ENCODE results near the gene KLHL29. TPM values are rescaled to one million over a fixed set of nuclear protein-coding genes. Genes with fewer than 3 reads are reported as not detected.

KLHL29 gene
- total and polyA plus RNA-seq, 10 of the 15 experiments (the other 5 are each of a cell fraction or from before 2014, with no cell fraction given): 1.4 to 19.5 (median 6.1) TPM

DNA sequence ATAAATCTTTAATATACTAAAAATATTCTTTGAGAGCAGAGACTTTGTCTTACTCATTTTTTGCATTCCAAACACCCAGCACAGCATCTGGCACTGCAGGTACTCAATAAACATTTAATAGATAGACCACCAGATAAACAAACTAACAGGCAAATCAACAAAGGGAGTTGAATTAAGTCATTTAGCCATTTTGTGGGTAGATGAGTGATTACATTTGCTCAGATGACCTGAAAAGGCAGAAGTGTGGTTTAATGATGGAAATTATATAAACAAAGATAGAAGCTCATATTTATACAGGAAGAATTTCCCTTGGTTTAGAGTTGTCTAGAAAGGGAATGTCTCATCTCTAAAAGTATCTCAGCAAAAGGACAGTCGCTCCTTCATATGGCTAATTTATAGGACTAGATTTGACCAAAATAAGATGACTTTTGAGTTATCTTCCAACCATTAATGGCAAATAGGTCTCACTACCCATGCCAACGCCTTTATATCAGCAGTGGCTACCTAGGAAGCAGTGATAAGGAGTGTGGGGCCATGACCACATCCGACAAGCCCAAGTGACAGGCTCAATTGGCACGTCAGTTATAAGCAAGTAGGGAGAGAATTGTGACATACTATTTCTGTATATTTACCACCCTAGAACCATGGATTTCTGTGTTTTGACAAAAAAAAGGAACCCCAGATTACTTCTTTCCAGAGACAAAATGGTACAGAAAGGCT, 368.5 kb downstream of the KLHL29 start (continued):
- TF ChIP-seq MYC (IDR thresholded peaks at IDR 0.05; ENCODE audit: insufficient read depth, insufficient read length, insufficient replicate concordance, low read length, severe bottlenecking): no peak
- TF ChIP-seq ASH2L (IDR thresholded peaks at IDR 0.05; ENCODE audit: borderline replicate concordance, low read depth): no peak
- TF ChIP-seq CREB1 (IDR thresholded peaks at IDR 0.05; ENCODE audit: low read depth): no peak

GRCh38 chr2:23754970-23755369, 370.0 kb downstream of the KLHL29 start:
- intact Hi-C loops (cut with micrococcal nuclease; ENCODE audit: unreplicated experiment) (no loop called here), in situ Hi-C loops (cut with MboI) (no loop called here)
- CTCF ChIA-PET: no interaction called here
- H3K4me2 ChIP-seq (ENCODE audit: control insufficient read depth, insufficient read depth): no peak overlapping the region
- POLR2A ChIA-PET: no interaction called here
- ATAC-seq: no peak
- no peak overlapping the region for H3K4me3 ChIP-seq
- no peaks in the 10 kb centered on the region for H3K4me1 ChIP-seq (ENCODE audit: control insufficient read depth, insufficient read depth, low read length)
- SMC1A ChIA-PET (ENCODE audit: uncharacterized antibody, unreplicated experiment): no interaction called here
- no peak overlapping the region for H2AFZ ChIP-seq (ENCODE audit: control insufficient read depth, low read depth, low read length)
- no peak for FAIRE-seq
- H3K27ac ChIP-seq (ENCODE audit: control insufficient read depth, insufficient read depth): no peak overlapping the region
- DNase-seq (ENCODE audit: low read depth, low spot score): no peak
- RAD21 ChIA-PET (ENCODE audit: unreplicated experiment): no interaction called here
- H3K9ac ChIP-seq (ENCODE audit: control insufficient read depth, insufficient read depth, low read length): no peak overlapping the region
- H3K9me3 ChIP-seq (replicated peaks; ENCODE audit: control insufficient read depth, insufficient read depth, low read length): no peaks in the 10 kb centered on the region
- peaks cover 0 to 29% of the 10 kb centered on the region in 2 experiments for H3K36me3 ChIP-seq (ENCODE audit: control insufficient read depth in 2 of 2, insufficient read depth in 2 of 2, low read length in 1 of 2)
- BruUV-seq (replicated peaks): no TSS peak
- no peaks in the 10 kb centered on the region for H3K79me2 ChIP-seq (ENCODE audit: control insufficient read depth, insufficient read depth, low read length)
- no peaks in the 10 kb centered on the region for H3K27me3 ChIP-seq (replicated peaks in 1 of 2; ENCODE audit: control insufficient read depth in 2 of 2, insufficient read depth in 2 of 2, low read length in 1 of 2)
- H4K20me1 ChIP-seq (ENCODE audit: control insufficient read depth, insufficient read depth): no peaks in the 10 kb centered on the region
- TF ChIP-seq SKIL (IDR thresholded peaks at IDR 0.05; ENCODE audit: low read depth, poor library complexity, severe bottlenecking) (no peak), TAF1 (IDR thresholded peaks at IDR 0.05; ENCODE audit: borderline replicate concordance, low read depth, low read length) (no peak), SIX5 (IDR thresholded peaks at IDR 0.05; ENCODE audit: low read depth, low read length, severe bottlenecking) (no peak), SMC3 (IDR thresholded peaks at IDR 0.05; ENCODE audit: borderline replicate concordance, low read length) (no peak), TCF7 (IDR thresholded peaks at IDR 0.05; ENCODE audit: borderline replicate concordance) (no peak), PRDM15 (CRISPR knock-in tag; IDR thresholded peaks at IDR 0.05) (no peak), RELB (IDR thresholded peaks at IDR 0.05; ENCODE audit: low read depth) (no peak)
- TF ChIP-seq, protein P1, sequence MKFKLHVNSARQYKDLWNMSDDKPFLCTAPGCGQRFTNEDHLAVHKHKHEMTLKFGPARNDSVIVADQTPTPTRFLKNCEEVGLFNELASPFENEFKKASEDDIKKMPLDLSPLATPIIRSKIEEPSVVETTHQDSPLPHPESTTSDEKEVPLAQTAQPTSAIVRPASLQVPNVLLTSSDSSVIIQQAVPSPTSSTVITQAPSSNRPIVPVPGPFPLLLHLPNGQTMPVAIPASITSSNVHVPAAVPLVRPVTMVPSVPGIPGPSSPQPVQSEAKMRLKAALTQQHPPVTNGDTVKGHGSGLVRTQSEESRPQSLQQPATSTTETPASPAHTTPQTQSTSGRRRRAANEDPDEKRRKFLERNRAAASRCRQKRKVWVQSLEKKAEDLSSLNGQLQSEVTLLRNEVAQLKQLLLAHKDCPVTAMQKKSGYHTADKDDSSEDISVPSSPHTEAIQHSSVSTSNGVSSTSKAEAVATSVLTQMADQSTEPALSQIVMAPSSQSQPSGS (IDR thresholded peaks at IDR 0.05; ENCODE audit: low read length): no peak
